DMS114 treated with DMSO at 0.1 percent for 48 hours (cell line): Measurements from ENCODE around the gene RCAN2.

Source experiments
- DNase-seq: peaks from one replicate; lab custom pipeline; 2025; ENCODE audit not compliant: unreplicated experiment; lab: John Stamatoyannopoulos, UW

The RCAN2 gene

GRCh38 chr6:46491201-46491627 lies at the start of gene RCAN2:
Gene RCAN2 (minus strand): TSS chr6:46491449.
- no peak for DNase-seq

GRCh38 chr6:46539866-46540265 lies 48.6 kb upstream of the RCAN2 start:
- no peak for DNase-seq

DNA sequence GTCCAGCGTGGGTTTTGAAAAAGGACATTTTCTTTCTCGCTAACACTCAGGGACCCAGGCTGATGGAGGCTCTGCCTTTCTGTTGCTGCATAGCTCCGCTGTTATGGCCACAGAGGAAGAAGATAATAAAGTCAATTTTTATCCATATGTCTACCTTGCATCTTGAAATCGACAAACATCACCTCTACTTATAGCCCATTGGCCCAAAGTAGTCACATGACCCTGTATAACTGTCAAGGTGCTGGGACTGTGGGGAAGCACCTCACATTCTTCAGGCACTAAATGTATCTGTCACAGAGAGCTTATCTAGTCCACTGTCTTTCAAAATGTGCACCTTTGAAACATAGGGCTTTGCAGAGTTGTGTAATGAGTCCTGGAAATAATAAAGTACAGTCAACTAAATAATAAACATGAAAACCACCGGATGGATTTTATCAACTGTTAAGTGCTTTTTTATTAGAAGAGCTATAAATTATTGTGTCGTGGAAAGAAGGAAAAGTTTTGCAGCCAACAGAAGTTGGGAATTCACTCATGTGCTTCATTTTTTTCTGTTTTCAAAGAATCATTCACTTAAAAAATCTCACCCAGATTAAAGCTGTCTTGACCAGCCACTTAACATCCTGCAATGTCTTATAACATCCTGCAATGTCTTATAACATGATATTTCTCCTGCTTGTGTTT lies 47.7 kb upstream of the RCAN2 start:
- no peak for DNase-seq

DNA sequence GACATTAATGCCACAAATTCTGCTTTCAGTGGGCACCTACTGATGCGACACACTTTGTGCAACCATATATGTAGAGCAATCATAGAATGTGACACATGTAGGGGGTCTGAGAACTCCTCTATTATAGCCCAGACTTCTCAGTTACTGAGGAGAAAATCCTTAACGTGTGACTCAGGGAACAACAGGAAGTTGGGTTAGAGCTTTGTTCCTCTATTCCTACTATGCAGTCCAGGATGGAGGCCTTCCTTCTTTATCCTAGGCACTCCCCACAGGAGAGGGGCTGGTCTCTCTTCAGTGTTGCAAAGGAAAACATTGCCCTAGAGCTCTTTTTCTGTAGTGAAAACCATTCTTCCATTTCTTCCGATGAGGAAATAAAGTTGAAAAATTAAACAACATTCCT lies 39.6 kb upstream of the RCAN2 start:
- no peak for DNase-seq

GRCh38 chr6:46528961-46529750 lies 37.9 kb upstream of the RCAN2 start:
- no peak for DNase-seq

DNA sequence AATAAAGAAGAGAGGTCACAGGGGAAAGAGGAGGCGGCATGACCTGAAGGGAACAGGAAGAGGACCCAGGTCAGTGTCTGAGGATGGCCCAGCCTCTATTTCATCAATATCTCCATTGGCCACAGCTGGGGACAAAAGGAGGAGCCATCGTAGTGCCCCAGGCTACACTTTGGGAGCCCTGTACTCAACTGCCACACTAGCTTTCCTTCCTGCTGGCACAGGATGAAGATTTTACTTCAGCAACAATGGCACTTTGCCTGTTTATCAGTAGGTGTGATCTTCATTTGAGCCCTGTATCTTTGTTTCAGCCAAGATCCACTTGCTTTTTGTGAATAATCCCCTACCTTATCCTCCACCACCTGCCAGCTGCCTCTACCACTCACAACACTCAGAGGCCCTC lies 35.4 kb upstream of the RCAN2 start:
- no peak for DNase-seq

DNA sequence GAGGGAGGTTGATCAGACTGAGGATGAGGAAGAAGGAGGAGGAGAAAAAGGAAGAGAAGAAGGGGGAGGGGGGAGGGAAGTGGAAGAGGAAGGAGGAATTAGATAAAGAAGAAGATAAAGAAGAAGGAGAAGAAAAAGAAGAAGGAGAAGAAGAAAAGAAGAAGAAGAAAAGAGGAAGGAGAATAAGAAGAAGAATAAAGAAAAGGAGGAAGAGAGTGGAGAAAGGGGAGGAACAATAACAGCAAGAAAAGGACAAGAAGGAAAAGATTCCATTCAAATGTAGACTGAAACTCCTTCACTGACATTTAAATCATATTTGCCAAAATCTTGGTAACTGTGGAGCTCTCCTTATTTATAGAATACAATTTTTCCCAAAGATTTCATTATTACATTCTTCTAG lies 34.3 kb upstream of the RCAN2 start:
- DNase-seq, result no peak

DNA sequence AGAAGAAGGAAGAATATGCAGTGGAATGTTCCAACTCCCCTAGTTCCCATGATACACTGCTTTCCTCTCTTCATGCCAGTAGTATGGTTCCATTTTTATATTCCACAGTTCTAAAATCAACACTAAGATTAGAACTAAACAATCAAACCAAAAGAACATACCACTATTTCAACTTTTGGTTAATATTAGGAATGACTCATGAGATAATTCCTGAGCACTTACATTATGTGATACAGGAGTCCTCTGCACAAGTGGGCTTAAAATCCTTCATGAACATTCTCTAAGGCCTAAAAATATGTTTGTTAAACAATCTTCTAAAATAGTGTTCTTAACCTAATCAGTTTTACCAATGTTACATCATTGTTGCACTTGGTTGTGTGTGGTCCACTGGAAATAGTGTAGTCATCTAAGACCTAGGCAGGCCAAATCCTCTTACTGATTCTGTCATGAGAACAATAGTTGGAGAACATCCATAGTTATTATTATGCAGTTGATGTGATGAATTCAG lies 30.3 kb upstream of the RCAN2 start:
- no peak for DNase-seq

DNA sequence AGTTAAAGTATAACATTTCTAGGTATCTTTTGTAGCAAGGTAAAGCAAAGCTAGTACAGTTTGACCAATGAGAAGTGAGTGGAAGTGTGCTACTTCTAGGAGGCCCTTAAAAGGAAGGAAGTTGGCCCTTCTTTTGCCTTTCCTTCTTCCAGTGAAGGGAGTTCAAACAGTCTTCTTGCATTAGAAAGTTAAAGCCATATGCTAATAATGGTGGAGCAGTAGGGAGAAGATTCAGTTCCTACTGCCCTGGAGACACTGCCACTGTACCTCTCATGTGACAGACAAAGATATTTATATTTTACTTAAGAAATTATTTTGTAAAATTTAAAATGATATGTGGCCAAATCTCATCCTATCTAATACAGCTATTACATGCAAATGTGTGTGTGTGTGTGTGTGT lies 26.0 kb upstream of the RCAN2 start:
- DNase-seq, result no peak

- DNase-seq, result no peak
Measured at GRCh38 chr6:46513533-46513932, 22.3 kb upstream of the RCAN2 start.

GRCh38 chr6:46511320-46511719 lies 20.1 kb upstream of the RCAN2 start:
- DNase-seq, result no peak

- no peak for DNase-seq
Measured at GRCh38 chr6:46510651-46511050, 19.4 kb upstream of the RCAN2 start.

GRCh38 chr6:46509981-46510510 lies 18.8 kb upstream of the RCAN2 start:
- no peak for DNase-seq

- no peak for DNase-seq
Measured at GRCh38 chr6:46509063-46509462, 17.8 kb upstream of the RCAN2 start.

- DNase-seq, result no peak
Measured at GRCh38 chr6:46507426-46507825, 16.2 kb upstream of the RCAN2 start.

GRCh38 chr6:46505693-46506512 lies 14.7 kb upstream of the RCAN2 start:
- no peak for DNase-seq

- DNase-seq, result no peak
Measured at GRCh38 chr6:46504242-46504641, 13.0 kb upstream of the RCAN2 start.

GRCh38 chr6:46502486-46503119 lies 11.4 kb upstream of the RCAN2 start:
- no peak for DNase-seq

DNA sequence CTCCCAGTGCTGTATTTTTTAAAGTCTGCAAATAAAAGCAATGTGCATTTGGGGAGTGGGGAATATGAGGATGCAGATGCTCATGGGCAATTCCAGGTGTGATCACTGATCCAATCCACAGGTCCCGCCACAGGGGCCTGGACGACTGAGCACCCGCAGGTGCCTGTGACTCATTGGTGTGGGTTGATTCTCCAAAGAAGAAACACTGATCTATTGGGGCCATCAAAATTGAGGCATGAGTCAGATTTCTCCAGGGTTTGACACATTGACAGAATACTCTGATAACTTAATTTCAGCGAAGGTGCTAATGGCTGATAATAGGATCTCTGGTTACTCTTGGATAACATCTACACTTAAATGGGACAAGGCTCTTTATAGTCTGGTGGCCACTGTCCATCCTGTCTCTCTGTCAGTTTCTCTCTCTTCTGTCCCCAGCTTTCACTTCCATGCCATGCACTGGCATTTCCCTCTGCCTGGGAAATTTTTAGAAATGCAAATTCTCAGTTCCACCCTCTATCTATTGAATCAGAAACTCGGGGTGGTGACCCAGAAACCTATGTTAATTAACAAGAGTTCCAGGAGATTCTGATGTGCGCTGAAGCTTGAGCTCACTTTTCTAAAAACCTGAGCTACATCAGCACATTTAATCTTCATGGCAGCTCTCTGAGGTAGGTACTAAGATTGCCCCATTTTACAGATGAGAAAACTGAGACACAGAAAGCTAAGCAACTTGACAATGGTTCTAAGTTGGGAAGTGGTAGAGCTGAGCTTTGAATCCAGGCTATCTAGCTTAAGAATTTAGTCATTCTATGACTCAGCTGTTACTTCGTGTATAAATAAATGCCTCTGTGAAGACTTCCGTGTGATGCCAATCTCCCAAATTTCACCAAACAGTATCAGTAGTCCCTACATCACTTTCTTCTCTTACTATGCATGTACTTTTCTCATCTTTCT lies 10.2 kb upstream of the RCAN2 start:
- no peak for DNase-seq

GRCh38 chr6:46500382-46500781 lies 9.1 kb upstream of the RCAN2 start:
- DNase-seq, result no peak
